ENCODE data around the gene CCDC160.
"Not testable (repeated sequence)": the region's sequence is repeated elsewhere in the genome, so short reads cannot be mapped to it uniquely, and the experiment has no call there.

Gene CCDC160

GRCh38 chrX:134236626-134237614 is at the start of gene CCDC160:
TSS of gene CCDC160 (plus strand) at chrX:134237182. CDS start at chrX:134244801, 7,619 bp downstream.
- peak; percentile 51 for DNase-seq (ENCODE audit: low spot score)

GRCh38 chrX:134191281-134191680 is 45.7 kb upstream of the CCDC160 start:
- no peak for DNase-seq (ENCODE audit: low spot score)

GRCh38 chrX:134194915-134195314 is 42.1 kb upstream of the CCDC160 start:
- no peak for DNase-seq (ENCODE audit: low spot score)

- DNase-seq (ENCODE audit: low spot score): no peak
Observed at GRCh38 chrX:134202561-134202960, 34.4 kb upstream of the CCDC160 start.

GRCh38 chrX:134206221-134206620 is 30.8 kb upstream of the CCDC160 start:
- no peak for DNase-seq (ENCODE audit: low spot score)

- DNase-seq (ENCODE audit: low spot score): no peak
Observed at GRCh38 chrX:134210465-134210864, 26.5 kb upstream of the CCDC160 start.

GRCh38 chrX:134235236-134235635 is 1.7 kb upstream of the CCDC160 start:
- DNase-seq (ENCODE audit: low spot score): no peak

GRCh38 chrX:134238144-134238543 is 1.2 kb downstream of the CCDC160 start:
- DNase-seq (ENCODE audit: low spot score): not testable (repeated sequence)

- no peak for DNase-seq (ENCODE audit: low spot score)
Observed at GRCh38 chrX:134239016-134239415, 2.0 kb downstream of the CCDC160 start.

GRCh38 chrX:134240209-134240608 is 3.2 kb downstream of the CCDC160 start:
- no peak for DNase-seq (ENCODE audit: low spot score)

GRCh38 chrX:134241960-134242619 is 5.1 kb downstream of the CCDC160 start:
- no peak for DNase-seq (ENCODE audit: low spot score)

- DNase-seq (ENCODE audit: low spot score): no peak
Observed at GRCh38 chrX:134244043-134244442, 7.1 kb downstream of the CCDC160 start.

- no peak for DNase-seq (ENCODE audit: low spot score)
Observed at GRCh38 chrX:134246282-134246681, 9.3 kb downstream of the CCDC160 start.

- DNase-seq (ENCODE audit: low spot score): no peak
Observed at GRCh38 chrX:134247492-134247891, 10.5 kb downstream of the CCDC160 start.

- DNase-seq (ENCODE audit: low spot score): no peak
Observed at GRCh38 chrX:134249241-134249640, 12.3 kb downstream of the CCDC160 start.

GRCh38 chrX:134251241-134251640 is 14.3 kb downstream of the CCDC160 start:
- no peak for DNase-seq (ENCODE audit: low spot score)

GRCh38 chrX:134254511-134254910 is 17.5 kb downstream of the CCDC160 start:
- DNase-seq (ENCODE audit: low spot score): no peak

GRCh38 chrX:134255555-134255954 is 18.6 kb downstream of the CCDC160 start:
- no peak for DNase-seq (ENCODE audit: low spot score)

GRCh38 chrX:134256684-134257083 is 19.7 kb downstream of the CCDC160 start:
- DNase-seq (ENCODE audit: low spot score): no peak

GRCh38 chrX:134258202-134258601 is 21.2 kb downstream of the CCDC160 start:
- no peak for DNase-seq (ENCODE audit: low spot score)

GRCh38 chrX:134285934-134286333 is 49.0 kb downstream of the CCDC160 start:
- DNase-seq (ENCODE audit: low spot score): not testable (repeated sequence)

- no peak for DNase-seq (ENCODE audit: low spot score)
Observed at GRCh38 chrX:134287346-134287745, 50.4 kb downstream of the CCDC160 start.

GRCh38 chrX:134294548-134294947 is 57.6 kb downstream of the CCDC160 start:
- DNase-seq (ENCODE audit: low spot score): no peak

Data from D341Med (cell line).